Endothelial cell (in vitro differentiated cells): ENCODE measurements around the gene FIGNL2. TPM values are rescaled to one million over a fixed set of nuclear protein-coding genes. Genes with fewer than 3 reads are reported as not detected.
"Not testable (repeated sequence)": the region's sequence is repeated elsewhere in the genome, so short reads cannot be mapped to it uniquely, and the experiment has no call there.

ENCODE experiments used
- DNase-seq: peaks from one replicate; pipeline ENCODE4 v3.0.0; 2021; ENCODE audit warnings: low spot score
- H3K27ac Mint-ChIP-seq: one replicate; pipeline ENCODE4 v1.8.0; 2021; ENCODE audit warnings: mixed read lengths, inconsistent platforms; ENCODE audit not compliant: unreplicated experiment
- H3K27me3 Mint-ChIP-seq: one replicate; pipeline ENCODE4 v1.8.0; 2021; ENCODE audit warnings: mild to moderate bottlenecking, moderate library complexity, mixed read lengths, inconsistent platforms; ENCODE audit not compliant: unreplicated experiment
- H3K36me3 Mint-ChIP-seq: one replicate; pipeline ENCODE4 v1.8.0; 2021; ENCODE audit warnings: mild to moderate bottlenecking, low read depth, mixed read lengths, inconsistent platforms; ENCODE audit not compliant: unreplicated experiment
- H3K4me1 Mint-ChIP-seq: one replicate; pipeline ENCODE4 v1.8.0; 2021; ENCODE audit warnings: mild to moderate bottlenecking, mixed read lengths, inconsistent platforms; ENCODE audit not compliant: unreplicated experiment
- H3K4me3 Mint-ChIP-seq: one replicate; pipeline ENCODE4 v1.8.0; 2021; ENCODE audit warnings: mild to moderate bottlenecking, mixed read lengths, inconsistent platforms; ENCODE audit not compliant: unreplicated experiment
- H3K9me3 Mint-ChIP-seq: one replicate; pipeline ENCODE4 v1.8.0; 2021; ENCODE audit warnings: mixed read lengths, inconsistent platforms; ENCODE audit not compliant: unreplicated experiment
- CTCF ChIP-seq: fragments of 200-600 bp; sonication (generic); IDR thresholded peaks from one replicate; pipeline ENCODE4 v1.5.0; 2021; ENCODE audit warnings: antibody characterized with exemption; ENCODE audit not compliant: unreplicated experiment
- total RNA-seq: library from RNA; stranded (reverse); fragmentation: NEBNext Ultra II Directional; extraction: Animal tissue kit (Norgen Biotek cat#: 25700); gene quantifications from one replicate; pipeline ENCODE4 v1.2.1, GENCODE V29; 2021; ENCODE audit not compliant: unreplicated experiment

The FIGNL2 gene
- total RNA-seq, 1 donor from 2014 or later: 42.0 TPM

GRCh38 chr12:51836041-51836826, 12.3 kb downstream of the FIGNL2 start:
- no peak for TF ChIP-seq CTCF
- peaks cover 15% of the 10 kb centered on the region for H3K27me3 Mint-ChIP-seq
- no peak overlapping the region for H3K4me3 Mint-ChIP-seq
- H3K4me1 Mint-ChIP-seq: peaks cover 15% of the 10 kb centered on the region
- DNase-seq: no peak
- peaks cover 28% of the 10 kb centered on the region for H3K36me3 Mint-ChIP-seq
- H3K27ac Mint-ChIP-seq: no peak overlapping the region
- H3K9me3 Mint-ChIP-seq: no peaks in the 10 kb centered on the region

- DNase-seq: no peak
- Mint-ChIP-seq H3K4me1 (peaks cover 20% of the 10 kb centered on the region), H3K27ac (no peak overlapping the region)
These were observed 14.1 kb downstream of the FIGNL2 start for GRCh38 chr12:51834411-51834810.

DNA sequence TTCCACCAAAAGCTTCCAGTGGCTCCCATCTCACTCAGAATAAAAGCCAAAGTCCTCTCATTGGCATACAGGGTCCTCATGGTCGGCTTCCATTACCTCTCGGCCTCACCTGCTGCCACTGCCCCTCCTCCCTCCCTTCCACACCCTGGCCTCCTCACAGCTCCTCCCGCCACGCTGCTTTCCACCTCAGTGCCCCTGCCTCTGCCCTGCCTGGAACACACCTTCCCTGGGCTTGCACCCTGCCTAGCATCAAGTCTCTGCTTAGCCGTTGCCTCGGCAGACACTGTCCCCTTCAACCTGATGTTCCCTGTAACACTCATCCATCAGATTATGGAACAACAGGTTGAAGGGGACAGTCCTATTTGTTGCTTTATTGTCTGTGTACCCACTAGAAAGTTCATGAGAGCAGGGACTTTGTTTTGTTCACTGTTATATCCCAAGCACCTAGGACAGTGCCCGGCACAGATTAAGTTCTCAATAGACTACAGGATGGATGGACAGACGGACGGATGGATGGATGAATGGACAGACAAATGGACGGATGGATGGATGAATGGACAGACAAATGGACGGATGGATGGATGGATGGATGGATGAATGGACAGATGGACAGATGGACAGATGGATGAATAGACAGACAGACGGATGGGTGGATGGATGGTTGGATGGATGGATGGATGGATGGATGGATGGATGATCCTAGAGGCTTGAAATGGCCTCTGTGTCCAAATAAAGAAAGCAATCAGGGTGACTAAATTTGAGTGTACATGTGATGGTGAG, 14.9 kb downstream of the FIGNL2 start:
- H3K36me3 Mint-ChIP-seq: peaks cover 16% of the 10 kb centered on the region
- peaks cover 15% of the 10 kb centered on the region for H3K27me3 Mint-ChIP-seq
- H3K4me1 Mint-ChIP-seq: peaks cover 23% of the 10 kb centered on the region
- peak overlapping the region; percentile 17 for H3K4me3 Mint-ChIP-seq
- H3K27ac Mint-ChIP-seq: no peak overlapping the region
- TF ChIP-seq CTCF: no peak
- no peak for DNase-seq
- no peaks in the 10 kb centered on the region for H3K9me3 Mint-ChIP-seq

More at GRCh38 chr12:51834411-51834810, 14.1 kb downstream of the FIGNL2 start:
- Mint-ChIP-seq H3K27me3 (peaks cover 15% of the 10 kb centered on the region), H3K36me3 (peaks cover 19% of the 10 kb centered on the region), H3K4me3 (no peak overlapping the region), H3K9me3 (no peaks in the 10 kb centered on the region)
- no peak for TF ChIP-seq CTCF

DNA sequence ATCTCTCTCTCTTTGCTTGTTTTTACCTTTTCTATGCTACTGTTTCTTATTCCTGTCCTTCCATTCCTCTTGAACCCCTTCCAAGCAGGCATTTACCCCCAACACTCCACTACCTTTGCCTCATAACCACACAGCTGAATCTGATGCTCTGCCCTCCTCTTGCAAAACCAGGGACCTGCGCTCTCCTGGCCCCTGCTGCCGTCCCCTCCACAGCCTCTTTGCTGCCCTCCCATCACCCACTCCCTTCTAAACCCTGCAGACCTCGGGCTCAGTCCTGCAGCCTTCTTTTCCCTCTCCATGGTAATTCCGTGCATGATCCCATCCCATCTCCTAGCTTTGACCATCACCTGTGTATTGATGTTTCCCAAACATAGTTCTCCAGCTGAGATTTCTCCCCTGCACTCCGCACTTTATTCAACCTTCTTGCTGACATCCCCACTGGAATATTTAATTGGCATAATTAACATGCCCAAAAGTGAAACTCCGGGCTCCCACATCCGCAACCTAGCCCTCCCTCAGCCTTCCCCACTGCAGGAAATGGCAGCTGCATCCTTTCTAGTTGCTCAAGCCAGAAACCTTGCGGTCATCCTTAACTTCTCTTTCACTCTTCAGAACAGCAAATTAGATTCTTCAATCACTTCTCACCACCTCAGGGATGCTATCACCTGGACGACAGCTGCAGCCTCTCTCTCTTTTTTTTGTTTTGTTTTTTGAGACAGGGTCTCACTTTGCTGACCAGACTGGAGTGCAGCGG, 16.0 kb downstream of the FIGNL2 start:
- H3K27ac Mint-ChIP-seq: no peak overlapping the region
- no peak for TF ChIP-seq CTCF
- DNase-seq: no peak
- no peaks in the 10 kb centered on the region for H3K9me3 Mint-ChIP-seq
- H3K27me3 Mint-ChIP-seq: peaks cover 13% of the 10 kb centered on the region
- no peak overlapping the region for H3K4me3 Mint-ChIP-seq
- H3K36me3 Mint-ChIP-seq: peaks cover 19% of the 10 kb centered on the region
- peaks cover 28% of the 10 kb centered on the region for H3K4me1 Mint-ChIP-seq

DNA sequence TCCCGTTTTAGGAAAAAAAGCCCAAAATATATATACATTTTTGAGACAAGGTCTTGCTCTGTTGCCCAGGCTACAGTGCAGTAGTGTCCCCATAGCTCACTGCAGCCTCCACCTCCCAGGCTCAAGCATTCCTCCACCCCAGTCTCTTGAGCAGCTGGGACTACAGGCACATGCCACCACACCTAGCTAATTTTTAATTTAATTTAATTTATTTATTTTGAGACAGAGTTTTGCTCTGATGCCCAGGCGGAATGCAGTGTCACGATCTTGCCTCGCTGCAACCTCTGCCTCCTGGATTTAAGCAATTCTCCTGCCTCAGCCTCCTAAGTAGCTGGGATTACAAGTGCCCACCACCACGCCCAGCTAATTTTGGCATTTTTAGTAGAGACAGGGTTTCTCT, 16.7 kb downstream of the FIGNL2 start:
- peaks cover 13% of the 10 kb centered on the region for H3K27me3 Mint-ChIP-seq
- peaks cover 19% of the 10 kb centered on the region for H3K36me3 Mint-ChIP-seq
- DNase-seq, H3K27ac Mint-ChIP-seq, H3K9me3 Mint-ChIP-seq, H3K4me3 Mint-ChIP-seq: not testable (repeated sequence)
- H3K4me1 Mint-ChIP-seq: peaks cover 28% of the 10 kb centered on the region
